GM12874 (cell line): Measurements from ENCODE around the gene ENOX1.

ENCODE experiments used
- CTCF ChIP-seq: IDR thresholded peaks from 2 replicates; pipeline ENCODE4 v1.5.1; 2011; ENCODE audit warnings: low read depth, mild to moderate bottlenecking, control low read depth, low read length, moderate library complexity; ENCODE audit not compliant: insufficient read depth

The ENOX1 gene

GRCh38 chr13:43694146-43694664 lies 92.6 kb downstream of the ENOX1 start:
- no peak for TF ChIP-seq CTCF

- no peak for TF ChIP-seq CTCF
Measured at GRCh38 chr13:43693639-43694038, 93.1 kb downstream of the ENOX1 start.

- no peak for TF ChIP-seq CTCF
Measured at GRCh38 chr13:43688227-43688907, 98.4 kb downstream of the ENOX1 start.

- TF ChIP-seq CTCF, result no peak
Measured at GRCh38 chr13:43687038-43687437, 99.7 kb downstream of the ENOX1 start.

GRCh38 chr13:43686557-43686956 lies 100.2 kb downstream of the ENOX1 start:
- TF ChIP-seq CTCF, result no peak

GRCh38 chr13:43684963-43685725 lies 101.6 kb downstream of the ENOX1 start:
- TF ChIP-seq CTCF, result no peak

- no peak for TF ChIP-seq CTCF
Measured at GRCh38 chr13:43682701-43683100, 104.1 kb downstream of the ENOX1 start.
